ENCODE data around the gene STX3. TPM values are rescaled to one million over a fixed set of nuclear protein-coding genes. Genes with fewer than 3 reads are reported as not detected.

Gene STX3
- total RNA-seq, 1 donor from 2014 or later = 52.4 TPM

- Mint-ChIP-seq H3K27ac (peak overlapping the region; percentile 6), H3K4me3 (no peak overlapping the region)
- H3K4me2 ChIP-seq = no peak overlapping the region
Measured at GRCh38 chr11:59800390-59801025, 45.3 kb downstream of the STX3 start.

GRCh38 chr11:59801160-59801706 lies 46.1 kb downstream of the STX3 start:
- TF ChIP-seq CTCF (IDR thresholded peaks at IDR 0.05) = no peak
- no peak for TF ChIP-seq EZH2phosphoT487 (IDR thresholded peaks at IDR 0.05)
- TF ChIP-seq EZH2 (IDR thresholded peaks at IDR 0.05) = no peak
- peaks cover 6% of the 10 kb centered on the region for H4K20me1 ChIP-seq (ENCODE audit: low read depth)
- peaks cover 11% of the 10 kb centered on the region for H3F3A ChIP-seq (ENCODE audit: low read depth)
- no peak overlapping the region for H3K27ac ChIP-seq
- H3K4me1 ChIP-seq = peaks cover 7% of the 10 kb centered on the region
- no peaks in the 10 kb centered on the region for H3K79me2 ChIP-seq (ENCODE audit: low read depth)
- H3K9me3 ChIP-seq (ENCODE audit: low read depth) = no peaks in the 10 kb centered on the region
- H3K36me3 ChIP-seq = no peaks in the 10 kb centered on the region
- no peak overlapping the region for H3K4me3 Mint-ChIP-seq
- H3K27me3 Mint-ChIP-seq (ENCODE audit: insufficient read depth, low read depth) = no peaks in the 10 kb centered on the region
- no peak overlapping the region for H3K9ac ChIP-seq
- H3K4me2 ChIP-seq = no peak overlapping the region
- no peak overlapping the region for H3K4me3 ChIP-seq
- H3K36me3 Mint-ChIP-seq = peaks cover 1% of the 10 kb centered on the region
- no peak overlapping the region for H2AFZ ChIP-seq (replicated peaks)
- no peak for DNase-seq (ENCODE audit: low spot score)
- H3K27me3 ChIP-seq = no peaks in the 10 kb centered on the region
- no peaks in the 10 kb centered on the region for H3K9me3 Mint-ChIP-seq
- H3K27ac Mint-ChIP-seq = peak overlapping the region; percentile 6
- peaks cover 5% of the 10 kb centered on the region for H3K4me1 Mint-ChIP-seq

More at GRCh38 chr11:59800390-59801025, 45.3 kb downstream of the STX3 start:
- Histone ChIP-seq H3F3A (ENCODE audit: low read depth) (peaks cover 11% of the 10 kb centered on the region), H3K27me3 (no peaks in the 10 kb centered on the region), H3K4me1 (peaks cover 7% of the 10 kb centered on the region), H3K36me3 (no peaks in the 10 kb centered on the region), H3K27ac (no peak overlapping the region), H3K4me3 (no peak overlapping the region), H4K20me1 (ENCODE audit: low read depth) (peaks cover 6% of the 10 kb centered on the region), H2AFZ (replicated peaks) (no peak overlapping the region), H3K9me3 (ENCODE audit: low read depth) (no peaks in the 10 kb centered on the region), H3K9ac (no peak overlapping the region), H3K79me2 (ENCODE audit: low read depth) (no peaks in the 10 kb centered on the region)
- Mint-ChIP-seq H3K36me3 (peaks cover 1% of the 10 kb centered on the region), H3K27me3 (ENCODE audit: insufficient read depth, low read depth) (no peaks in the 10 kb centered on the region), H3K4me1 (peaks cover 5% of the 10 kb centered on the region), H3K9me3 (no peaks in the 10 kb centered on the region)
- TF ChIP-seq CTCF (IDR thresholded peaks at IDR 0.05) (no peak), EZH2 (IDR thresholded peaks at IDR 0.05) (no peak), EZH2phosphoT487 (IDR thresholded peaks at IDR 0.05) (no peak)
- DNase-seq (ENCODE audit: low spot score) = no peak

- Mint-ChIP-seq H3K36me3 (peaks cover 8% of the 10 kb centered on the region), H3K4me1 (peaks cover 5% of the 10 kb centered on the region), H3K27me3 (ENCODE audit: insufficient read depth, low read depth) (no peaks in the 10 kb centered on the region), H3K4me3 (no peak overlapping the region), H3K9me3 (no peaks in the 10 kb centered on the region), H3K27ac (no peak overlapping the region)
- H3K4me3 ChIP-seq = no peak overlapping the region
- TF ChIP-seq CTCF (IDR thresholded peaks at IDR 0.05) (no peak), EZH2 (IDR thresholded peaks at IDR 0.05) (no peak), EZH2phosphoT487 (IDR thresholded peaks at IDR 0.05) (no peak)
- H3K9me3 ChIP-seq (ENCODE audit: low read depth) = no peaks in the 10 kb centered on the region
- H4K20me1 ChIP-seq (ENCODE audit: low read depth) = peaks cover 6% of the 10 kb centered on the region
- peak overlapping the region; percentile 11 for H3K27ac ChIP-seq
- no peaks in the 10 kb centered on the region for H3K36me3 ChIP-seq
- DNase-seq (ENCODE audit: low spot score) = peak; percentile 41
- H3K9ac ChIP-seq = no peak overlapping the region
- H3K27me3 ChIP-seq = no peaks in the 10 kb centered on the region
- H2AFZ ChIP-seq (replicated peaks) = no peak overlapping the region
- no peak overlapping the region for H3K4me2 ChIP-seq
- H3K79me2 ChIP-seq (ENCODE audit: low read depth) = no peaks in the 10 kb centered on the region
- H3K4me1 ChIP-seq = peaks cover 7% of the 10 kb centered on the region
- H3F3A ChIP-seq (ENCODE audit: low read depth) = peaks cover 11% of the 10 kb centered on the region
Measured at GRCh38 chr11:59801981-59802638, 46.9 kb downstream of the STX3 start.

Measured in neural progenitor cell (in vitro differentiated cells).